K562 (cell line): ENCODE measurements around the gene VWF. TPM values are rescaled to one million over a fixed set of nuclear protein-coding genes. Genes with fewer than 3 reads are reported as not detected.

Experiments
- ATAC-seq: fragments of 200-7000 bp; cut with Tn5 transposase; 3 replicates; pipeline ENCODE4 v1.9.1; 2020; ENCODE audit warnings: moderate library complexity
- BruUV-seq: library from RNA; stranded (reverse); fragments of 400-500 nt; replicated peaks from 2 replicates; lab custom pipeline; 2021; lab: Mats Ljungman, UMichigan
- CTCF ChIA-PET: fragments of 300-600 bp; formaldehyde crosslinking; extraction: SDS; loops from one replicate; lab custom pipeline; 2021; ENCODE audit warnings: low intra/inter-chr PET ratio; lab: Yijun Ruan, JAX
- POLR2A ChIA-PET: fragments of 300-600, 350-650 bp; sonication (Branson Sonifier 250); formaldehyde crosslinking; extraction: SDS; loops from one replicate; lab custom pipeline; 2021; ENCODE audit warnings: antibody characterized with exemption, inconsistent platforms; lab: Yijun Ruan, JAX
- DNase-seq, 4 experiments: peaks; one replicate each; pipeline versions ENCODE4 v3.0.0 to v3.0.0-alpha.2; 2011 to 2018; ENCODE audit warnings: low spot score in 3 of 4, mixed read lengths in 3 of 4; ENCODE audit errors: extremely low read depth in 1 of 4
- FAIRE-seq: peaks from 2 replicates; lab custom pipeline; 2011; peaks lifted over from hg19 to GRCh38; lab: Jason Lieb, UNC
- H2AFZ ChIP-seq: 2 replicates; pipeline ENCODE4 v1.6.0; 2011; ENCODE audit warnings: low read depth, low read length, control low read depth, inconsistent platforms
- H3K27ac ChIP-seq: fragments of 200-600 bp; 3 replicates; pipeline ENCODE4 v1.8.0; 2011; ENCODE audit warnings: low read depth, mild to moderate bottlenecking, control low read depth, inconsistent platforms, low read length, moderate library complexity, mixed read lengths; ENCODE audit errors: extremely low read depth
- H3K27me3 ChIP-seq, 2 experiments: fragments of 300-600 bp in 1 of 2; 2 replicates in 1 of 2; 3 replicates in 1 of 2; pipeline versions ENCODE4 v1.6.0 to v1.8.0; 2011; ENCODE audit warnings: inconsistent platforms in 2 of 2, low read length in 2 of 2, mild to moderate bottlenecking in 1 of 2, mixed read lengths in 1 of 2, moderate library complexity in 1 of 2; ENCODE audit not compliant: control insufficient read depth in 2 of 2, insufficient read depth in 2 of 2
- H3K36me3 ChIP-seq: fragments of 300-600 bp; 3 replicates; pipeline ENCODE4 v1.8.0; 2011; ENCODE audit warnings: mild to moderate bottlenecking, low read length, inconsistent platforms; ENCODE audit not compliant: control insufficient read depth, insufficient read depth
- H3K4me1 ChIP-seq, 2 experiments: fragments of 200-600 bp in 1 of 2; replicated peaks in 1 of 2; 2 replicates in 1 of 2; 3 replicates in 1 of 2; pipeline versions ENCODE4 v1.5.1 to v1.8.0; 2011; ENCODE audit warnings: inconsistent platforms in 2 of 2, low read length in 2 of 2, mild to moderate bottlenecking in 1 of 2, mixed read lengths in 1 of 2, moderate library complexity in 1 of 2; ENCODE audit not compliant: control insufficient read depth in 2 of 2, insufficient read depth in 2 of 2
- H3K4me2 ChIP-seq: 2 replicates; pipeline ENCODE4 v1.6.1; 2011; ENCODE audit warnings: low read length, control low read depth, inconsistent platforms, mixed read lengths; ENCODE audit not compliant: insufficient read depth
- H3K4me3 ChIP-seq: fragments of 200-600 bp; sonication (generic), shearing (Covaris generic); 2 replicates; pipeline ENCODE4 v1.5.1; 2016; ENCODE audit warnings: control low read depth, inconsistent platforms
- H3K79me2 ChIP-seq: fragments of 200-600 bp; 3 replicates; pipeline ENCODE4 v1.8.0; 2011; ENCODE audit warnings: low read length, inconsistent platforms; ENCODE audit not compliant: control insufficient read depth, insufficient read depth
- H3K9ac ChIP-seq, 2 experiments: 2 replicates each; pipeline versions ENCODE4 v1.6.0 to v1.6.1; 2011; ENCODE audit warnings: low read depth in 2 of 2, low read length in 2 of 2, control low read depth in 1 of 2, inconsistent platforms in 1 of 2, mild to moderate bottlenecking in 1 of 2, mixed read lengths in 1 of 2; ENCODE audit not compliant: insufficient read depth in 1 of 2
- H3K9me1 ChIP-seq: one replicate; pipeline ENCODE4 v1.6.0; 2011; ENCODE audit warnings: inconsistent platforms, mild to moderate bottlenecking, low read length, moderate library complexity; ENCODE audit not compliant: control insufficient read depth, insufficient read depth
- H3K9me3 ChIP-seq: replicated peaks from 2 replicates; pipeline ENCODE4 v1.5.1; 2011; ENCODE audit warnings: low read depth, low read length, inconsistent platforms; ENCODE audit not compliant: control insufficient read depth, insufficient read depth
- H4K20me1 ChIP-seq: replicated peaks from 2 replicates; pipeline ENCODE4 v1.6.1; 2011; ENCODE audit warnings: low read length, inconsistent platforms, mixed read lengths; ENCODE audit not compliant: control insufficient read depth, insufficient read depth
- FOXK1 ChIP-seq: sonication (generic); formaldehyde crosslinking; IDR thresholded peaks from 2 replicates; pipeline ENCODE4 v1.8.0; 2022; ENCODE audit warnings: missing genetic modification reagents, mild to moderate bottlenecking, borderline replicate concordance
- MEF2A ChIP-seq: IDR thresholded peaks from 2 replicates; pipeline ENCODE4 v1.6.1; 2011; ENCODE audit warnings: low read depth, mild to moderate bottlenecking, low read length, moderate library complexity; ENCODE audit not compliant: control insufficient read depth
- SAFB ChIP-seq: fragments of 200-400 bp; formaldehyde crosslinking; IDR thresholded peaks from 2 replicates; pipeline ENCODE4 v1.6.1; 2017; ENCODE audit warnings: low read depth, low read length, borderline replicate concordance
- SMARCA5 ChIP-seq: fragments of 450-650 bp; IDR thresholded peaks from 2 replicates; pipeline ENCODE4 v1.6.1; 2016
- ZNF551 ChIP-seq: fragments of 250-450 bp; sonication (Bioruptor Pico); IDR thresholded peaks from 2 replicates; pipeline ENCODE4 v1.5.0; 2021; ENCODE audit warnings: mild to moderate bottlenecking, moderate library complexity
- WGBS: fragments of 100-300 bp; shearing (Covaris generic); methylation state at CpG from one replicate; pipeline ENCODE4 v1.1.6; 2016; ENCODE audit warnings: low coverage, mixed read lengths; ENCODE audit not compliant: insufficient coverage; ENCODE audit errors: missing lambda C conversion rate; 5-methylcytosine and 5-hydroxymethylcytosine counted together
- in situ Hi-C: fragments of 300-500 bp; cut with MboI; formaldehyde crosslinking; loops from 4 replicates; pipeline ENCODE4 v1.15.0; 2018; ENCODE audit warnings: inconsistent platforms, mixed read lengths
- intact Hi-C: fragments of 100-400 bp; cut with micrococcal nuclease; formaldehyde crosslinking; loops from 2 replicates; pipeline ENCODE4 v1.14.2; 2022
- polyA plus RNA-seq, 8 experiments: library from polyadenylated mRNA; depleted of rRNA in 4 of 8; stranded (reverse) in 5 of 8; unstranded in 3 of 8; fragments of >200 nt; fragmentation: Nextera tagmentation in 2 of 8; fragmentation: Illumina TruSeq in 1 of 8; extraction: Ambion mirVana in 2 of 8; extraction: Trizol in 1 of 8; gene quantifications; 2 replicates each; pipeline versions ENCODE4 v1.2.1 to v1.2.3, GENCODE V29; 2011 to 2014; ENCODE audit warnings: inconsistent platforms in 1 of 8, missing spikeins in 1 of 8
- total RNA-seq, 7 experiments: library from RNA; depleted of rRNA in 6 of 7; stranded (reverse); fragments of >200 nt in 6 of 7; fragmentation: Illumina TruSeq in 2 of 7; extraction: Trizol in 2 of 7; gene quantifications; 2 replicates each; pipeline versions ENCODE4 v1.2.1 to v1.2.3, GENCODE V29; 2011 to 2021; ENCODE audit warnings: low replicate concordance in 1 of 7
- TF ChIP-seq, protein P1 (sequence below): sonication (generic); formaldehyde crosslinking; IDR thresholded peaks from 2 replicates; pipeline ENCODE4 v1.8.0; 2023; ENCODE audit warnings: missing genetic modification reagents, mild to moderate bottlenecking, borderline replicate concordance
- TF ChIP-seq, protein P2 (sequence below): fragments of 250-450 bp; sonication (Bioruptor Pico); IDR thresholded peaks from 2 replicates; pipeline ENCODE4 v1.4.0; 2020; ENCODE audit warnings: mild to moderate bottlenecking, moderate library complexity

The VWF gene
- total and polyA plus RNA-seq, 9 of the 15 experiments (the other 6 are each of a cell fraction or from before 2014, with no cell fraction given), result 0.53 TPM; not detected in 8

DNA sequence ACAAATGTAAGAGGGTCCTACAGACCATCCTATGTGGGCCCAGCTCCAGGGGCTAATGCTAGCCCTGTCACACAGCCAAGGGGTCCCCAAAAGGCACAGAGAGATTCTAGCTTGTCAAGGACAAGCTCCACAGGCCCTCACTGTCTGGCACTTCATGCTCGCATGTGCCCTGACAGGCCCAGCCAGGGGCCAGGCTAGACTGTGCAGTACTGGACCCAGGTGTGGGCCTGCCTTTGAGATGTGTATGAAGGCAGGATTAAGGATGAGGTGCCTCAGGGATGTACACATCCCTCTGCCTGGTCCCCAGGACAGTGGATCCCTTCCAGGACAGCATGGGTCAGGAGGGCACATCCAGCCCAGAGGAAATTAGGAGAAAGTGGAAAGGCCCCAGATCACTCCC, 57.8 kb downstream of the VWF start:
- Histone ChIP-seq H3K36me3 (no peaks in the 10 kb centered on the region), H3K9me3 (no peaks in the 10 kb centered on the region), H3K4me3 (no peak overlapping the region), H3K9me1 (no peaks in the 10 kb centered on the region), H3K4me2 (no peak overlapping the region), H3K27ac (no peak overlapping the region), H3K4me1 (no peaks in the 10 kb centered on the region; a peak in 1 of 5 replicates), H3K9ac (no peak overlapping the region; a peak in 1 of 4 replicates), H3K27me3 (peaks cover 0 to 32% of the 10 kb centered on the region in 2 experiments; a peak in 2 of 5 replicates), H2AFZ (no peak overlapping the region), H4K20me1 (no peaks in the 10 kb centered on the region), H3K79me2 (no peaks in the 10 kb centered on the region)
- TF ChIP-seq FOXK1 (no peak), ZNF551 (no peak)
- FAIRE-seq (no peak), ATAC-seq (no peak), DNase-seq (no peak)
- CTCF ChIA-PET, result no interaction called here
- in situ Hi-C loops (loop anchor here (5.0 to 25.0 kb wide), 3 partner anchors 128 to 396 kb away; partner anchors contain the start of genes TAPBPL and VAMP1), intact Hi-C loops (no loop called here)
- 0% methylated on average over 1 of the region's 1 CpG for WGBS
- POLR2A ChIA-PET, result no interaction called here
- BruUV-seq, result no TSS peak

DNA sequence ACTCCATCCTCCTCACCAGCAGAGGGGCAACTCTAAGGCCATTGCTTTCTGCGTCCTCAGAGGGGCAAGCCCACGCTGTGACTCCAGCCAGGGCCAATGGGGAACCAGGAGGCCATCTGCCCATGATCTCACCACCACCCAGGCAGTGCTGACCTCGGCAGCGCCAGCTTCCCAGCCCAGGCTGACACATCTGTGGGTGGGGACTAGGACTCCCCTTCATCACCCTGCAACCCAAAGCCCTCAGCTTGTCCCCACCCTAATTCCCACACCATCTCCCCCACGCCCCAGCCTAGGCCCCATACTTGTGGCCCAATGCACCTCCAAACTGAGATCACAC, 58.6 kb downstream of the VWF start:
- H3K36me3 ChIP-seq, result no peaks in the 10 kb centered on the region
- 0% methylated on average over 3 of the region's 5 CpGs for WGBS
- FAIRE-seq, result no peak
- no TSS peak for BruUV-seq
- H3K27me3 ChIP-seq, result peaks cover 0 to 27% of the 10 kb centered on the region in 2 experiments; a peak in 2 of 5 replicates
- H3K27ac ChIP-seq, result no peak overlapping the region
- H3K4me2 ChIP-seq, result no peak overlapping the region
- no peaks in the 10 kb centered on the region for H3K9me3 ChIP-seq
- no peaks in the 10 kb centered on the region for H3K9me1 ChIP-seq
- no peaks in the 10 kb centered on the region for H3K79me2 ChIP-seq
- H2AFZ ChIP-seq, result no peak overlapping the region
- no peaks in the 10 kb centered on the region; a peak in 1 of 5 replicates for H3K4me1 ChIP-seq
- no peak for ATAC-seq
- H3K9ac ChIP-seq, result no peak overlapping the region
- ChIA-PET CTCF (no interaction called here), POLR2A (no interaction called here)
- H3K4me3 ChIP-seq, result no peak overlapping the region
- intact Hi-C loops, result no loop called here
- in situ Hi-C loops, result loop anchor here (5.0 to 25.0 kb wide), 3 partner anchors 129 to 396 kb away; partner anchors contain the start of genes TAPBPL and VAMP1
- no peaks in the 10 kb centered on the region for H4K20me1 ChIP-seq
- DNase-seq, result no peak
- no peak for TF ChIP-seq SAFB
- TF ChIP-seq, protein P1, sequence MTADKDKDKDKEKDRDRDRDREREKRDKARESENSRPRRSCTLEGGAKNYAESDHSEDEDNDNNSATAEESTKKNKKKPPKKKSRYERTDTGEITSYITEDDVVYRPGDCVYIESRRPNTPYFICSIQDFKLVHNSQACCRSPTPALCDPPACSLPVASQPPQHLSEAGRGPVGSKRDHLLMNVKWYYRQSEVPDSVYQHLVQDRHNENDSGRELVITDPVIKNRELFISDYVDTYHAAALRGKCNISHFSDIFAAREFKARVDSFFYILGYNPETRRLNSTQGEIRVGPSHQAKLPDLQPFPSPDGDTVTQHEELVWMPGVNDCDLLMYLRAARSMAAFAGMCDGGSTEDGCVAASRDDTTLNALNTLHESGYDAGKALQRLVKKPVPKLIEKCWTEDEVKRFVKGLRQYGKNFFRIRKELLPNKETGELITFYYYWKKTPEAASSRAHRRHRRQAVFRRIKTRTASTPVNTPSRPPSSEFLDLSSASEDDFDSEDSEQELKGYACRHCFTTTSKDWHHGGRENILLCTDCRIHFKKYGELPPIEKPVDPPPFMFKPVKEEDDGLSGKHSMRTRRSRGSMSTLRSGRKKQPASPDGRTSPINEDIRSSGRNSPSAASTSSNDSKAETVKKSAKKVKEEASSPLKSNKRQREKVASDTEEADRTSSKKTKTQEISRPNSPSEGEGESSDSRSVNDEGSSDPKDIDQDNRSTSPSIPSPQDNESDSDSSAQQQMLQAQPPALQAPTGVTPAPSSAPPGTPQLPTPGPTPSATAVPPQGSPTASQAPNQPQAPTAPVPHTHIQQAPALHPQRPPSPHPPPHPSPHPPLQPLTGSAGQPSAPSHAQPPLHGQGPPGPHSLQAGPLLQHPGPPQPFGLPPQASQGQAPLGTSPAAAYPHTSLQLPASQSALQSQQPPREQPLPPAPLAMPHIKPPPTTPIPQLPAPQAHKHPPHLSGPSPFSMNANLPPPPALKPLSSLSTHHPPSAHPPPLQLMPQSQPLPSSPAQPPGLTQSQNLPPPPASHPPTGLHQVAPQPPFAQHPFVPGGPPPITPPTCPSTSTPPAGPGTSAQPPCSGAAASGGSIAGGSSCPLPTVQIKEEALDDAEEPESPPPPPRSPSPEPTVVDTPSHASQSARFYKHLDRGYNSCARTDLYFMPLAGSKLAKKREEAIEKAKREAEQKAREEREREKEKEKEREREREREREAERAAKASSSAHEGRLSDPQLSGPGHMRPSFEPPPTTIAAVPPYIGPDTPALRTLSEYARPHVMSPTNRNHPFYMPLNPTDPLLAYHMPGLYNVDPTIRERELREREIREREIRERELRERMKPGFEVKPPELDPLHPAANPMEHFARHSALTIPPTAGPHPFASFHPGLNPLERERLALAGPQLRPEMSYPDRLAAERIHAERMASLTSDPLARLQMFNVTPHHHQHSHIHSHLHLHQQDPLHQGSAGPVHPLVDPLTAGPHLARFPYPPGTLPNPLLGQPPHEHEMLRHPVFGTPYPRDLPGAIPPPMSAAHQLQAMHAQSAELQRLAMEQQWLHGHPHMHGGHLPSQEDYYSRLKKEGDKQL (CRISPR knock-in tag), result no peak
- TF ChIP-seq MEF2A, result no peak
- TF ChIP-seq SMARCA5, result no peak
- TF ChIP-seq, protein P2, sequence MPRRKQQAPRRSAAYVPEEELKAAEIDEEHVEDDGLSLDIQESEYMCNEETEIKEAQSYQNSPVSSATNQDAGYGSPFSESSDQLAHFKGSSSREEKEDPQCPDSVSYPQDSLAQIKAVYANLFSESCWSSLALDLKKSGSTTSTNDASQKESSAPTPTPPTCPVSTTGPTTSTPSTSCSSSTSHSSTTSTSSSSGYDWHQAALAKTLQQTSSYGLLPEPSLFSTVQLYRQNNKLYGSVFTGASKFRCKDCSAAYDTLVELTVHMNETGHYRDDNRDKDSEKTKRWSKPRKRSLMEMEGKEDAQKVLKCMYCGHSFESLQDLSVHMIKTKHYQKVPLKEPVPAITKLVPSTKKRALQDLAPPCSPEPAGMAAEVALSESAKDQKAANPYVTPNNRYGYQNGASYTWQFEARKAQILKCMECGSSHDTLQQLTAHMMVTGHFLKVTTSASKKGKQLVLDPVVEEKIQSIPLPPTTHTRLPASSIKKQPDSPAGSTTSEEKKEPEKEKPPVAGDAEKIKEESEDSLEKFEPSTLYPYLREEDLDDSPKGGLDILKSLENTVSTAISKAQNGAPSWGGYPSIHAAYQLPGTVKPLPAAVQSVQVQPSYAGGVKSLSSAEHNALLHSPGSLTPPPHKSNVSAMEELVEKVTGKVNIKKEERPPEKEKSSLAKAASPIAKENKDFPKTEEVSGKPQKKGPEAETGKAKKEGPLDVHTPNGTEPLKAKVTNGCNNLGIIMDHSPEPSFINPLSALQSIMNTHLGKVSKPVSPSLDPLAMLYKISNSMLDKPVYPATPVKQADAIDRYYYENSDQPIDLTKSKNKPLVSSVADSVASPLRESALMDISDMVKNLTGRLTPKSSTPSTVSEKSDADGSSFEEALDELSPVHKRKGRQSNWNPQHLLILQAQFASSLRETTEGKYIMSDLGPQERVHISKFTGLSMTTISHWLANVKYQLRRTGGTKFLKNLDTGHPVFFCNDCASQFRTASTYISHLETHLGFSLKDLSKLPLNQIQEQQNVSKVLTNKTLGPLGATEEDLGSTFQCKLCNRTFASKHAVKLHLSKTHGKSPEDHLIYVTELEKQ (CRISPR knock-in tag), result no peak
